Measurements from ENCODE around the gene CFI.

The CFI gene

GRCh38 chr4:109801895-109802319 is at the start of gene CFI:
TSS of gene CFI (minus strand) at chr4:109801999. CDS start at chr4:109801971, 28 bp downstream.
- Histone ChIP-seq H3K4me1 (ENCODE audit: control insufficient read depth, insufficient read depth, low read length) (no peaks in the 10 kb centered on the region), H3K27me3 (ENCODE audit: control insufficient read depth, insufficient read depth, low read length) (no peaks in the 10 kb centered on the region), H3K36me3 (ENCODE audit: control insufficient read depth, insufficient read depth, low read length) (no peaks in the 10 kb centered on the region), H3K9me3 (ENCODE audit: control insufficient read depth, insufficient read depth, low read depth, low read length) (no peaks in the 10 kb centered on the region), H3K9ac (ENCODE audit: low read length) (no peak within 1 kb of the TSS), H3K4me3 (ENCODE audit: low read depth, low read length) (no peak within 1 kb of the TSS), H3K27ac (ENCODE audit: low read depth, low read length) (no peak within 1 kb of the TSS)

- Histone ChIP-seq H3K27ac (ENCODE audit: low read depth, low read length) (no peak overlapping the region), H3K27me3 (ENCODE audit: control insufficient read depth, insufficient read depth, low read length) (no peaks in the 10 kb centered on the region), H3K9me3 (ENCODE audit: control insufficient read depth, insufficient read depth, low read depth, low read length) (no peaks in the 10 kb centered on the region), H3K36me3 (ENCODE audit: control insufficient read depth, insufficient read depth, low read length) (no peaks in the 10 kb centered on the region), H3K9ac (ENCODE audit: low read length) (no peak overlapping the region), H3K4me3 (ENCODE audit: low read depth, low read length) (no peak overlapping the region), H3K4me1 (ENCODE audit: control insufficient read depth, insufficient read depth, low read length) (no peaks in the 10 kb centered on the region)
Observed at GRCh38 chr4:109850601-109851000, 48.8 kb upstream of the CFI start.

GRCh38 chr4:109848501-109848900 is 46.7 kb upstream of the CFI start:
- H3K9me3 ChIP-seq (ENCODE audit: control insufficient read depth, insufficient read depth, low read depth, low read length), result no peaks in the 10 kb centered on the region
- no peaks in the 10 kb centered on the region for H3K36me3 ChIP-seq (ENCODE audit: control insufficient read depth, insufficient read depth, low read length)
- no peak overlapping the region for H3K27ac ChIP-seq (ENCODE audit: low read depth, low read length)
- H3K4me1 ChIP-seq (ENCODE audit: control insufficient read depth, insufficient read depth, low read length), result no peaks in the 10 kb centered on the region
- H3K9ac ChIP-seq (ENCODE audit: low read length), result no peak overlapping the region
- no peaks in the 10 kb centered on the region for H3K27me3 ChIP-seq (ENCODE audit: control insufficient read depth, insufficient read depth, low read length)
- H3K4me3 ChIP-seq (ENCODE audit: low read depth, low read length), result no peak overlapping the region

GRCh38 chr4:109847896-109848442 is 46.2 kb upstream of the CFI start, which contains the start of gene LRIT3:
TSS of gene LRIT3 (plus strand) at chr4:109848107. CDS start at chr4:109848202, 95 bp downstream.
- Histone ChIP-seq H3K36me3 (ENCODE audit: control insufficient read depth, insufficient read depth, low read length) (no peaks in the 10 kb centered on the region), H3K4me1 (ENCODE audit: control insufficient read depth, insufficient read depth, low read length) (no peaks in the 10 kb centered on the region), H3K4me3 (ENCODE audit: low read depth, low read length) (no peak within 1 kb of the TSS), H3K27ac (ENCODE audit: low read depth, low read length) (no peak within 1 kb of the TSS), H3K27me3 (ENCODE audit: control insufficient read depth, insufficient read depth, low read length) (no peaks in the 10 kb centered on the region), H3K9ac (ENCODE audit: low read length) (no peak within 1 kb of the TSS), H3K9me3 (ENCODE audit: control insufficient read depth, insufficient read depth, low read depth, low read length) (no peaks in the 10 kb centered on the region)

- H3K9me3 ChIP-seq (ENCODE audit: control insufficient read depth, insufficient read depth, low read depth, low read length), result no peaks in the 10 kb centered on the region
Observed at GRCh38 chr4:109846395-109847098, 44.7 kb upstream of the CFI start.

GRCh38 chr4:109836985-109837384 is 35.2 kb upstream of the CFI start:
- Histone ChIP-seq H3K4me1 (ENCODE audit: control insufficient read depth, insufficient read depth, low read length) (no peaks in the 10 kb centered on the region), H3K27ac (ENCODE audit: low read depth, low read length) (no peak overlapping the region), H3K4me3 (ENCODE audit: low read depth, low read length) (no peak overlapping the region), H3K9me3 (ENCODE audit: control insufficient read depth, insufficient read depth, low read depth, low read length) (no peaks in the 10 kb centered on the region), H3K36me3 (ENCODE audit: control insufficient read depth, insufficient read depth, low read length) (no peaks in the 10 kb centered on the region), H3K9ac (ENCODE audit: low read length) (no peak overlapping the region), H3K27me3 (ENCODE audit: control insufficient read depth, insufficient read depth, low read length) (no peaks in the 10 kb centered on the region)

More at GRCh38 chr4:109846395-109847098, 44.7 kb upstream of the CFI start:
- Histone ChIP-seq H3K4me3 (ENCODE audit: low read depth, low read length) (no peak overlapping the region), H3K9ac (ENCODE audit: low read length) (no peak overlapping the region), H3K4me1 (ENCODE audit: control insufficient read depth, insufficient read depth, low read length) (no peaks in the 10 kb centered on the region), H3K27ac (ENCODE audit: low read depth, low read length) (no peak overlapping the region), H3K36me3 (ENCODE audit: control insufficient read depth, insufficient read depth, low read length) (no peaks in the 10 kb centered on the region), H3K27me3 (ENCODE audit: control insufficient read depth, insufficient read depth, low read length) (no peaks in the 10 kb centered on the region)

- Histone ChIP-seq H3K27ac (ENCODE audit: low read depth, low read length) (no peak overlapping the region), H3K9ac (ENCODE audit: low read length) (no peak overlapping the region), H3K36me3 (ENCODE audit: control insufficient read depth, insufficient read depth, low read length) (no peaks in the 10 kb centered on the region), H3K4me3 (ENCODE audit: low read depth, low read length) (no peak overlapping the region), H3K4me1 (ENCODE audit: control insufficient read depth, insufficient read depth, low read length) (no peaks in the 10 kb centered on the region), H3K9me3 (ENCODE audit: control insufficient read depth, insufficient read depth, low read depth, low read length) (no peaks in the 10 kb centered on the region), H3K27me3 (ENCODE audit: control insufficient read depth, insufficient read depth, low read length) (no peaks in the 10 kb centered on the region)
Observed at GRCh38 chr4:109833756-109834155, 32.0 kb upstream of the CFI start.

GRCh38 chr4:109827672-109828071 is 25.9 kb upstream of the CFI start, which contains the start of gene RRH:
TSS of gene RRH (plus strand) at chr4:109827972. CDS start at chr4:109828028, 56 bp downstream.
- H3K36me3 ChIP-seq (ENCODE audit: control insufficient read depth, insufficient read depth, low read length), result peaks cover 36% of the 10 kb centered on the region
- no peaks in the 10 kb centered on the region for H3K27me3 ChIP-seq (ENCODE audit: control insufficient read depth, insufficient read depth, low read length)
- H3K27ac ChIP-seq (ENCODE audit: low read depth, low read length), result no peak within 1 kb of the TSS
- H3K9ac ChIP-seq (ENCODE audit: low read length), result no peak within 1 kb of the TSS
- no peaks in the 10 kb centered on the region for H3K9me3 ChIP-seq (ENCODE audit: control insufficient read depth, insufficient read depth, low read depth, low read length)
- no peaks in the 10 kb centered on the region for H3K4me1 ChIP-seq (ENCODE audit: control insufficient read depth, insufficient read depth, low read length)
- H3K4me3 ChIP-seq (ENCODE audit: low read depth, low read length), result no peak within 1 kb of the TSS

- Histone ChIP-seq H3K9me3 (ENCODE audit: control insufficient read depth, insufficient read depth, low read depth, low read length) (no peaks in the 10 kb centered on the region), H3K9ac (ENCODE audit: low read length) (no peak overlapping the region), H3K4me3 (ENCODE audit: low read depth, low read length) (no peak overlapping the region), H3K4me1 (ENCODE audit: control insufficient read depth, insufficient read depth, low read length) (no peaks in the 10 kb centered on the region), H3K36me3 (ENCODE audit: control insufficient read depth, insufficient read depth, low read length) (peaks cover 43% of the 10 kb centered on the region), H3K27me3 (ENCODE audit: control insufficient read depth, insufficient read depth, low read length) (no peaks in the 10 kb centered on the region), H3K27ac (ENCODE audit: low read depth, low read length) (no peak overlapping the region)
Observed at GRCh38 chr4:109826719-109827118, 24.9 kb upstream of the CFI start.

- Histone ChIP-seq H3K27me3 (ENCODE audit: control insufficient read depth, insufficient read depth, low read length) (no peaks in the 10 kb centered on the region), H3K27ac (ENCODE audit: low read depth, low read length) (no peak overlapping the region), H3K4me3 (ENCODE audit: low read depth, low read length) (no peak overlapping the region), H3K9me3 (ENCODE audit: control insufficient read depth, insufficient read depth, low read depth, low read length) (no peaks in the 10 kb centered on the region), H3K36me3 (ENCODE audit: control insufficient read depth, insufficient read depth, low read length) (peaks cover 84% of the 10 kb centered on the region), H3K9ac (ENCODE audit: low read length) (no peak overlapping the region), H3K4me1 (ENCODE audit: control insufficient read depth, insufficient read depth, low read length) (0 out of 2 replicates have a peak, but pooled peaks cover 6% of the 10 kb centered on the region)
Observed at GRCh38 chr4:109821185-109821584, 19.4 kb upstream of the CFI start.

GRCh38 chr4:109820563-109820962 is 18.8 kb upstream of the CFI start:
- Histone ChIP-seq H3K9me3 (ENCODE audit: control insufficient read depth, insufficient read depth, low read depth, low read length) (no peaks in the 10 kb centered on the region), H3K9ac (ENCODE audit: low read length) (no peak overlapping the region), H3K27ac (ENCODE audit: low read depth, low read length) (no peak overlapping the region), H3K36me3 (ENCODE audit: control insufficient read depth, insufficient read depth, low read length) (peaks cover 84% of the 10 kb centered on the region), H3K27me3 (ENCODE audit: control insufficient read depth, insufficient read depth, low read length) (no peaks in the 10 kb centered on the region), H3K4me1 (ENCODE audit: control insufficient read depth, insufficient read depth, low read length) (0 out of 2 replicates have a peak, but pooled peaks cover 6% of the 10 kb centered on the region), H3K4me3 (ENCODE audit: low read depth, low read length) (no peak overlapping the region)
